Measurements from ENCODE around the gene SORCS2. TPM values are rescaled to one million over a fixed set of nuclear protein-coding genes. Genes with fewer than 3 reads are reported as not detected.

The SORCS2 gene
- total and polyA plus RNA-seq, 8 donors, result 4.6 to 9.7 (median 7.2) TPM

- Histone ChIP-seq H3K36me3 (no peaks in the 10 kb centered on the region), H3K4me3 (no peak overlapping the region), H3K27me3 (peaks cover 0 to 31% of the 10 kb centered on the region in 2 donors), H3K27ac (no peak overlapping the region), H3K9me3 (no peaks in the 10 kb centered on the region), H3K4me1 (no peaks in the 10 kb centered on the region)
- intact Hi-C loops (cut with DNase I), result no loop called here
- DNase-seq, result peak in 1 of 4 donors; percentile 47
- TF ChIP-seq, protein P1, sequence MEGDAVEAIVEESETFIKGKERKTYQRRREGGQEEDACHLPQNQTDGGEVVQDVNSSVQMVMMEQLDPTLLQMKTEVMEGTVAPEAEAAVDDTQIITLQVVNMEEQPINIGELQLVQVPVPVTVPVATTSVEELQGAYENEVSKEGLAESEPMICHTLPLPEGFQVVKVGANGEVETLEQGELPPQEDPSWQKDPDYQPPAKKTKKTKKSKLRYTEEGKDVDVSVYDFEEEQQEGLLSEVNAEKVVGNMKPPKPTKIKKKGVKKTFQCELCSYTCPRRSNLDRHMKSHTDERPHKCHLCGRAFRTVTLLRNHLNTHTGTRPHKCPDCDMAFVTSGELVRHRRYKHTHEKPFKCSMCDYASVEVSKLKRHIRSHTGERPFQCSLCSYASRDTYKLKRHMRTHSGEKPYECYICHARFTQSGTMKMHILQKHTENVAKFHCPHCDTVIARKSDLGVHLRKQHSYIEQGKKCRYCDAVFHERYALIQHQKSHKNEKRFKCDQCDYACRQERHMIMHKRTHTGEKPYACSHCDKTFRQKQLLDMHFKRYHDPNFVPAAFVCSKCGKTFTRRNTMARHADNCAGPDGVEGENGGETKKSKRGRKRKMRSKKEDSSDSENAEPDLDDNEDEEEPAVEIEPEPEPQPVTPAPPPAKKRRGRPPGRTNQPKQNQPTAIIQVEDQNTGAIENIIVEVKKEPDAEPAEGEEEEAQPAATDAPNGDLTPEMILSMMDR (IDR thresholded peaks at IDR 0.05), result no peak
- peak; percentile 27 for ATAC-seq
Measured at GRCh38 chr4:7705593-7705992, 513.3 kb downstream of the SORCS2 start.

- ATAC-seq (no peak), DNase-seq (peak in 1 of 4 donors; percentile 70)
- no peak overlapping the region for H3K27ac ChIP-seq
- H3K9me3 ChIP-seq, result no peaks in the 10 kb centered on the region
- intact Hi-C loops (cut with DNase I), result no loop called here
- peaks cover 0 to 11% of the 10 kb centered on the region in 2 donors for H3K27me3 ChIP-seq
- H3K4me1 ChIP-seq, result no peaks in the 10 kb centered on the region
- H3K36me3 ChIP-seq, result no peaks in the 10 kb centered on the region
- TF ChIP-seq, protein P1 (IDR thresholded peaks at IDR 0.05), result no peak
- H3K4me3 ChIP-seq, result no peak overlapping the region
Measured at GRCh38 chr4:7708238-7708637, 515.9 kb downstream of the SORCS2 start.

DNA sequence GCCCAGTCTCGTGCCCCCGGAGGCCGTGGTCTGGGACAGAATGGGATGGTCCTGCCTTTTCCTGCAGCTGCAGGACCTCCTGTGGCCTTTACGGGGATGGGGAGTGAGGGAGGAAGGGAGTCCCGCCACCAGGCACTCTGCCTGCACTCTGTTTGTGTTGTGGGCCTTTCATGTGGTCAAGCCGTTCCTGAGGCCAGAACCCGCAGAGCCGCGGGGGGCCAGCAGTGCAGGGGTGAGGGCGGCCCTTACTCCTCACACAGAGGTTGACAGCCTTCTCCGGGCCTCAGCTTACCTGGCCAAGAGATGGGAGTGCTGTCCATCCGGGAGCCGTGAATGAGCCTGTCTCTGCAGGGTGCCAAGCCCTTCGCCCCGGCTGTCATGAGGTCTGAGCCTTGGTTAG is 516.6 kb downstream of the SORCS2 start:
- Histone ChIP-seq H3K4me1 (no peaks in the 10 kb centered on the region), H3K4me3 (no peak overlapping the region), H3K27ac (no peak overlapping the region), H3K9me3 (peaks cover 0 to under 1% of the 10 kb centered on the region in 2 donors), H3K36me3 (no peaks in the 10 kb centered on the region), H3K27me3 (peaks cover 0 to 6% of the 10 kb centered on the region in 2 donors)
- intact Hi-C loops (cut with DNase I), result no loop called here
- DNase-seq (peak in 1 of 4 donors; percentile 52), ATAC-seq (no peak)
- TF ChIP-seq, protein P1 (IDR thresholded peaks at IDR 0.05), result no peak

DNA sequence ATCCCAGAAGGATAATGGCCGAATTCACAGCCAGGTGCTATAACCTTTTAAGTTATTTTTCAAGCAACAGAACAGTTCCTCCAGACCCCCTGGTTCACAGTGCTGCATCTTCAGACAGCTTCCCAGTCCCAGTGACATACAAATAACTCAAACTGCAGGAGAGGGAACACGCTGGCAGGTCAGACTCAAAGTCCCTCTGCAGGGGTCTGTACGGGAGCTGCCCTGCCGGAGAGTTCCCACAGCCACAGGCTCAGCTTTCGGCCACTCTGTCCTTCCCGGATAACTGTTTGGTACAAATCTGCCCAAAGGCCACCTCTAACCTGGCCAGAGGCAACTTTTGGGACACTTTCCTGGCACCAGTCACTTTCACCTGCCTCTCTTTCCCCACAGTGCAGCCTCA is 517.1 kb downstream of the SORCS2 start:
- intact Hi-C loops (cut with DNase I), result no loop called here
- no peak for ATAC-seq
- Histone ChIP-seq H3K27ac (no peak overlapping the region), H3K4me1 (no peaks in the 10 kb centered on the region), H3K36me3 (no peaks in the 10 kb centered on the region), H3K27me3 (peaks cover 0 to 2% of the 10 kb centered on the region in 2 donors), H3K9me3 (peaks cover 0 to 4% of the 10 kb centered on the region in 2 donors), H3K4me3 (no peak overlapping the region)
- DNase-seq, result peak in 1 of 4 donors; percentile 38
- TF ChIP-seq, protein P1 (IDR thresholded peaks at IDR 0.05), result no peak

DNA sequence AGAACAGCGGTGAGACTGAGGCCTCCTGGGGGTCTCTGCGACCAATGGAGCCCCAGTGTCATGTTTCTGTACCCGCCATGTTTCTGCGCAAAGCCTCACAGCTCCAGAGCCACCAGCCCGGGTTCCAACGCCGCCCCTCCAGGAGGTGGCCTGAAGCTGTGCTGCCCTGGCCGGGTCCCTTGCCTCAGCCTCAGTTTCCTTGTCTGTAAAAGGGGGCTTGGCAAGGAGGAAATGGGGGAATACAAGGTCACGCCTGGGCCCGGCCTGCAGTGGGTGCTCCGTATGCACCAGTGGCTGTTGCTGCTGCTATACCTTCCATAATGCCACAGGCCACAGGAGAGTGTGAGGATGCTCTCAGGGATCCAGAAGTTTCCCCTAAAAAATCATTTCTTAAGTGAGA is 517.8 kb downstream of the SORCS2 start:
- intact Hi-C loops (cut with DNase I), result no loop called here

More for the DNA sequence above, 517.8 kb downstream of the SORCS2 start:
- no peaks in the 10 kb centered on the region for H3K27me3 ChIP-seq
- no peaks in the 10 kb centered on the region for H3K36me3 ChIP-seq
- no peaks in the 10 kb centered on the region for H3K4me1 ChIP-seq
- H3K27ac ChIP-seq, result no peak overlapping the region
- DNase-seq, result peak in 1 of 4 donors; percentile 61
- no peak for ATAC-seq
- peaks cover 0 to 4% of the 10 kb centered on the region in 2 donors for H3K9me3 ChIP-seq
- no peak overlapping the region for H3K4me3 ChIP-seq
- TF ChIP-seq, protein P1 (IDR thresholded peaks at IDR 0.05), result no peak

Measured in left lung (tissue), 10 donors.